ENCODE measurements around the gene SP6.
A peak's percentile ranks its signal among the peaks of the same experiment; 100 is the strongest.

The SP6 gene

GRCh38 chr17:47879028-47879585 lies 28.1 kb upstream of the SP6 start:
- DNase-seq, result peak; percentile 42 to 63 (median 42)

GRCh38 chr17:47878203-47879027 lies 27.5 kb upstream of the SP6 start:
- no peak for DNase-seq

GRCh38 chr17:47877368-47878034 lies 26.5 kb upstream of the SP6 start:
- no peak for DNase-seq

GRCh38 chr17:47875011-47875985 lies 24.3 kb upstream of the SP6 start:
- DNase-seq, result no peak

GRCh38 chr17:47873200-47874090 lies 22.5 kb upstream of the SP6 start:
- DNase-seq, result no peak

GRCh38 chr17:47872651-47873161 lies 21.7 kb upstream of the SP6 start:
- DNase-seq, result no peak

- peak; percentile 44 to 80 (median 69) for DNase-seq
Observed at GRCh38 chr17:47872019-47872650, 21.2 kb upstream of the SP6 start.

- no peak for DNase-seq
Observed at GRCh38 chr17:47871048-47871447, 20.1 kb upstream of the SP6 start.

- no peak for DNase-seq
Observed at GRCh38 chr17:47870056-47870455, 19.1 kb upstream of the SP6 start.

- no peak for DNase-seq
Observed at GRCh38 chr17:47869114-47869513, 18.2 kb upstream of the SP6 start.

GRCh38 chr17:47867813-47868533 lies 17.0 kb upstream of the SP6 start:
- no peak for DNase-seq

- no peak for DNase-seq
Observed at GRCh38 chr17:47866941-47867340, 16.0 kb upstream of the SP6 start.

GRCh38 chr17:47864791-47865216 lies 13.8 kb upstream of the SP6 start:
- peak in 1 of 3 donors; percentile 39 for DNase-seq

GRCh38 chr17:47862621-47863440 lies 11.9 kb upstream of the SP6 start:
- DNase-seq, result peak; percentile 40 to 62 (median 49)

GRCh38 chr17:47860386-47860785 lies 9.4 kb upstream of the SP6 start:
- DNase-seq, result no peak

- peak; percentile 53 to 64 (median 54) for DNase-seq
Observed at GRCh38 chr17:47857551-47858455, 6.8 kb upstream of the SP6 start.

GRCh38 chr17:47856830-47857229 lies 5.9 kb upstream of the SP6 start:
- no peak for DNase-seq

GRCh38 chr17:47855737-47856136 lies 4.8 kb upstream of the SP6 start:
- no peak for DNase-seq
